HepG2 (cell line): ENCODE measurements around the gene OS9. TPM values are rescaled to one million over a fixed set of nuclear protein-coding genes. Genes with fewer than 3 reads are reported as not detected.
"Not testable (repeated sequence)": the region's sequence is repeated elsewhere in the genome, so short reads cannot be mapped to it uniquely, and the experiment has no call there.

Source experiments
- ATAC-seq: fragments of 200-7000 bp; cut with Tn5 transposase; 3 replicates; pipeline ENCODE4 v1.9.1; 2020; ENCODE audit warnings: mild to moderate bottlenecking, moderate library complexity
- BruUV-seq: library from RNA; stranded (reverse); fragments of 400-500 nt; replicated peaks from 2 replicates; lab custom pipeline; 2021; lab: Mats Ljungman, UMichigan
- CTCF ChIA-PET: fragments of 300-600 bp; formaldehyde crosslinking; extraction: SDS; loops from one replicate; lab custom pipeline; 2021; ENCODE audit warnings: low total read pairs, inconsistent platforms, low intra/inter-chr PET ratio; lab: Yijun Ruan, JAX
- POLR2A ChIA-PET: fragments of 350-600 bp; sonication (Branson Sonifier 250); formaldehyde crosslinking; loops from one replicate; lab custom pipeline; 2020; ENCODE audit warnings: antibody characterized with exemption, inconsistent platforms; lab: Yijun Ruan, JAX
- DNase-seq: peaks from one replicate; pipeline ENCODE4 v3.0.0-alpha.2; 2015; ENCODE audit warnings: low spot score
- FAIRE-seq: peaks from 3 replicates; lab custom pipeline; 2011; peaks lifted over from hg19 to GRCh38; lab: Jason Lieb, UNC
- H2AFZ ChIP-seq: one replicate; pipeline ENCODE4 v1.6.1; 2011; ENCODE audit warnings: low read length, inconsistent platforms
- H3K27ac ChIP-seq: fragments of 300-600 bp; 3 replicates; pipeline ENCODE4 v1.8.0; 2011; ENCODE audit warnings: mixed run types, mild to moderate bottlenecking, mixed read lengths, low read length, inconsistent platforms; ENCODE audit not compliant: insufficient read depth; ENCODE audit errors: extremely low read length
- H3K27me3 ChIP-seq, 2 experiments: fragments of 200-600 bp in 1 of 2; 2 replicates in 1 of 2; 3 replicates in 1 of 2; pipeline versions ENCODE4 v1.6.0 to v1.8.0; 2011; ENCODE audit warnings: low read length in 2 of 2, mild to moderate bottlenecking in 2 of 2, moderate library complexity in 2 of 2, inconsistent platforms in 1 of 2; ENCODE audit not compliant: insufficient read depth in 2 of 2, control insufficient read depth in 1 of 2
- H3K36me3 ChIP-seq, 2 experiments: fragments of 200-600 bp in 1 of 2; replicated peaks in 1 of 2; 2 replicates in 1 of 2; 3 replicates in 1 of 2; pipeline versions ENCODE4 v1.5.1 to v1.8.0; 2011; ENCODE audit warnings: low read length in 2 of 2, inconsistent platforms in 1 of 2; ENCODE audit not compliant: insufficient read depth in 2 of 2, control insufficient read depth in 1 of 2
- H3K4me1 ChIP-seq: 2 replicates; pipeline ENCODE4 v1.5.1; 2012; ENCODE audit warnings: low read length, inconsistent platforms; ENCODE audit not compliant: insufficient read depth
- H3K4me2 ChIP-seq: 2 replicates; pipeline ENCODE4 v1.6.0; 2011; ENCODE audit warnings: low read depth, low read length, inconsistent platforms
- H3K4me3 ChIP-seq, 3 experiments: fragments of 200-600 bp in 1 of 3; sonication (generic), shearing (Covaris generic) in 1 of 3; replicated peaks in 1 of 3; 2 replicates each; pipeline ENCODE4 v1.5.1; 2011 to 2016; ENCODE audit warnings: low read length in 3 of 3, inconsistent platforms in 2 of 3, low read depth in 2 of 3, mild to moderate bottlenecking in 2 of 3, control low read depth in 1 of 3, mixed read lengths in 1 of 3; ENCODE audit not compliant: insufficient read depth in 1 of 3
- H3K79me2 ChIP-seq: one replicate; pipeline ENCODE4 v1.6.1; 2011; ENCODE audit warnings: low read length, inconsistent platforms; ENCODE audit not compliant: insufficient read depth
- H3K9ac ChIP-seq: 2 replicates; pipeline ENCODE4 v1.6.0; 2011; ENCODE audit warnings: mild to moderate bottlenecking, low read depth, low read length, inconsistent platforms; ENCODE audit not compliant: insufficient read depth
- H3K9me3 ChIP-seq: 2 replicates; pipeline ENCODE4 v1.5.1; 2012; ENCODE audit warnings: mild to moderate bottlenecking, low read length
- H4K20me1 ChIP-seq: 2 replicates; pipeline ENCODE4 v1.6.0; 2011; ENCODE audit warnings: inconsistent platforms, mild to moderate bottlenecking, low read length, moderate library complexity; ENCODE audit not compliant: insufficient read depth
- IRX3 ChIP-seq: sonication (generic); formaldehyde crosslinking; IDR thresholded peaks from 2 replicates; pipeline ENCODE4 v1.8.1; 2023; ENCODE audit warnings: mild to moderate bottlenecking, low read depth, missing genetic modification reagents, borderline replicate concordance
- MXI1 ChIP-seq: IDR thresholded peaks from 3 replicates; pipeline ENCODE4 v1.6.1; 2012; ENCODE audit warnings: low read depth, low read length, inconsistent platforms, borderline replicate concordance
- NFATC3 ChIP-seq: sonication (generic); formaldehyde crosslinking; IDR thresholded peaks from 2 replicates; pipeline ENCODE4 v1.5.1; 2020; ENCODE audit warnings: mild to moderate bottlenecking, missing genetic modification reagents
- ZNF326 ChIP-seq: sonication (generic); formaldehyde crosslinking; IDR thresholded peaks from 2 replicates; pipeline ENCODE4 v1.4.0; 2020; ENCODE audit warnings: missing genetic modification reagents, borderline replicate concordance
- ZNF33B ChIP-seq: sonication (generic); formaldehyde crosslinking; IDR thresholded peaks from 2 replicates; pipeline ENCODE4 v1.5.1; 2020; ENCODE audit warnings: mild to moderate bottlenecking, missing genetic modification reagents
- whole genome bisulfite sequencing: methylation state at CpG from one replicate; pipeline ENCODE4 v1.1.6; 2017; ENCODE audit warnings: low lambda C conversion rate; 5-methylcytosine and 5-hydroxymethylcytosine counted together
- in situ Hi-C: cut with HindIII; loops from 2 replicates; pipeline ENCODE4 v1.10.0; 2017; ENCODE audit warnings: low pct_unique_long_range_greater_than_20kb; ENCODE audit not compliant: extremely low pct_ligation_motif_present
- intact Hi-C: fragments of 100-400 bp; cut with micrococcal nuclease; formaldehyde crosslinking; loops from one replicate; pipeline ENCODE4 v1.10.0; 2022; ENCODE audit not compliant: unreplicated experiment
- polyA plus RNA-seq, 8 experiments: library from polyadenylated mRNA; depleted of rRNA in 3 of 8; stranded (reverse) in 7 of 8; unstranded in 1 of 8; fragments of >200 nt; fragmentation: Illumina TruSeq in 4 of 8; extraction: Trizol in 4 of 8; gene quantifications; 2 replicates each; pipeline versions ENCODE4 v1.2.1 to v1.2.3, GENCODE V29; 2011 to 2016; ENCODE audit warnings: low read depth in 4 of 8, missing spikeins in 1 of 8, mixed read lengths in 1 of 8; ENCODE audit not compliant: insufficient read depth in 1 of 8
- total RNA-seq, 5 experiments: library from RNA; depleted of rRNA; stranded (reverse); fragments of >200 nt; fragmentation: Illumina TruSeq; extraction: Trizol; gene quantifications; 2 replicates each; pipeline ENCODE4 v1.2.3, GENCODE V29; 2016; ENCODE audit warnings: low read depth in 1 of 5

Gene OS9
- total and polyA plus RNA-seq, 2 of the 13 experiments (the other 11 are each of a cell fraction or from before 2014, with no cell fraction given) = 156 to 206 TPM

DNA sequence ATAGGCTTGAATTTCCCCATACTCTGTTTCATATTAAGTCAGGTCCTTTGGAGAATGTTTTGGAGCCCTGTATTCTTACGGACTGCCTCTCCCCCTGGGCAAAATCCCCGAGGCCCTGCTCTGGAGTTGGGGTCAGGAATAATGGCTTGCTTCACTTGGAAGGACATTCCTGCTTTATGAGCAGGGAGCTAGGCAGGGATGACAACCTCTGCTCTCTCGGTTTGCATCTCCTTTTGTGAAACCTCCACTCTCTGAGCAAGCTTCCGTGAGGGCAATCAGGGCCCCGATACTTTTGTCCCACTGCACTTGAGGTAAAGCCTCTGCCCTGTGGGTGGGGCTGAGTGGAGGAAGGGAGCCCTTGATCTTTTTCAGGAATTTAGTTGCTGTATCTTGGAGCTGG, 19.3 kb downstream of the OS9 start (continued):
- TF ChIP-seq ZNF326 (CRISPR knock-in tag) (no peak), ZNF33B (no peak), IRX3 (CRISPR knock-in tag) (no peak)

DNA sequence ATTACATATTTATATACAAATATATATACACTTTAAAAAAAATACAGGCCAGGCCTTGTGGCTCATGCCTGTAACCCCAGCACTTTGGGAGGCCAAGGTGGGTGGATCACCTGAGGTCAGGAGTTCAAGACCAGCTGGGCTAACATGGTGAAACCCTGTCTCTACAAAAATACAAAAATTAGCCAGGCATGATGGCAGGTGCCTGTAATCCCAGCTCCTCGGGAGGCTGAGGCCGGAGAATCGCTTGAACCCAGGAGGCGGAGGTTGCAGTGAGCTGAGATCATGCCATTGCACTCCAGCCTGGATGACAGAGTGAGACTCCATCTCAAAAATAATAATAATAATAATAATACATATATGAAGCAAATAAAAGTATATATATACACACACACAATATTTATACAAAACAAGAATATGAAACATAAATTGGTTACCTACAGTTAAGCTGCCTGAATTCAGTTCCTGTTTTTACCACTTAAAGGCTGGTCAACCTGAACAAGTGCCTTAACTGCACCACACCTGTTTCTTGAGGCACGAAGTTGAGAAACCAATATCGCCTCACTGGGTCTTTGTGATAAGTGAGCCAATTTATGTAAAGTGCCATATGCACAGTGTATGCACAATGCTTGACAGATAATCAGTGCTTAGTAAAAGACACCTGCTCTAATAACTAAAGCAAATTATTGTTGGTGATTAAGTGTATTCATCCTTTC, 21.3 kb downstream of the OS9 start:
- FAIRE-seq, H3K79me2 ChIP-seq, CTCF ChIA-PET, H4K20me1 ChIP-seq, H3K9ac ChIP-seq, BruUV-seq, H3K4me3 ChIP-seq, H3K4me2 ChIP-seq, H3K27me3 ChIP-seq, H3K27ac ChIP-seq, DNase-seq, in situ Hi-C loops, H2AFZ ChIP-seq, H3K9me3 ChIP-seq, H3K4me1 ChIP-seq, intact Hi-C loops, ATAC-seq, POLR2A ChIA-PET: not testable (repeated sequence)
- peaks cover 19 to 52% of the 10 kb centered on the region in 2 experiments for H3K36me3 ChIP-seq
- WGBS = 98% methylated on average over 6 of the region's 6 CpGs

DNA sequence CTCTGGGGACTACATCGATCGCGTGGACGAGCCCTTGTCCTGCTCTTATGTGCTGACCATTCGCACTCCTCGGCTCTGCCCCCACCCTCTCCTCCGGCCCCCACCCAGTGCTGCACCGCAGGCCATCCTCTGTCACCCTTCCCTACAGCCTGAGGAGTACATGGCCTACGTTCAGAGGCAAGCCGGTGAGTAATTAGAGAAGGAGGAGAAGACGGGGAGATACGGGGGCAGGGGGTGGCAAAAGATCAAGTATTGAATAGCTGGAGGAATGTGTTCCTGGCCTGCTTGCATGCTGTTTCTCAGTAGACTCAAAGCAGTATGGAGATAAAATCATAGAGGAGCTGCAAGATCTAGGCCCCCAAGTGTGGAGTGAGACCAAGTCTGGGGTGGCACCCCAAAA, 21.9 kb downstream of the OS9 start:
- Histone ChIP-seq H2AFZ (no peak overlapping the region), H4K20me1 (no peaks in the 10 kb centered on the region), H3K79me2 (no peaks in the 10 kb centered on the region), H3K27ac (no peak overlapping the region)
- no peak for ATAC-seq
- intact Hi-C loops = no loop called here
- no peak for FAIRE-seq
- in situ Hi-C loops = no loop called here
- WGBS = 95% methylated on average over 12 of the region's 12 CpGs
- TF ChIP-seq NFATC3 (CRISPR knock-in tag) (no peak), MXI1 (no peak)
- TF ChIP-seq, all 625 proteins: peak for 0
- no peak for DNase-seq
- Histone ChIP-seq H3K27me3 (no peaks in the 10 kb centered on the region), H3K36me3 (peaks cover 19 to 57% of the 10 kb centered on the region in 2 experiments), H3K4me3 (no peak overlapping the region), H3K4me1 (peaks cover 5% of the 10 kb centered on the region; the same call in 1 of the 2 replicates), H3K9ac (no peak overlapping the region), H3K4me2 (no peak overlapping the region), H3K9me3 (no peaks in the 10 kb centered on the region)
- ChIA-PET CTCF (no interaction called here), POLR2A (no interaction called here)
- BruUV-seq = no TSS peak
